Transverse colon (tissue), 4 donors: Measurements from ENCODE around the gene REC8.

ENCODE experiments used
- POLR2AphosphoS5 ChIP-seq, 3 donors: sonication (generic); formaldehyde crosslinking; IDR thresholded peaks; one replicate each; pipeline ENCODE4 v1.6.1; 2016; ENCODE audit warnings: antibody characterized with exemption in 3 of 3
- TF ChIP-seq, protein P1 (sequence below), 5 experiments: fragments of 200-600 bp in 3 of 5; fragments of 450-650 bp in 2 of 5; sonication (generic) in 3 of 5; IDR thresholded peaks; 1 replicate in 2 of 5; 2 replicates in 3 of 5; pipeline ENCODE4 v1.5.1; 2016 to 2017; ENCODE audit warnings: antibody characterized with exemption in 5 of 5, inconsistent platforms in 3 of 5, mild to moderate bottlenecking in 2 of 5, moderate library complexity in 1 of 5

DNA sequence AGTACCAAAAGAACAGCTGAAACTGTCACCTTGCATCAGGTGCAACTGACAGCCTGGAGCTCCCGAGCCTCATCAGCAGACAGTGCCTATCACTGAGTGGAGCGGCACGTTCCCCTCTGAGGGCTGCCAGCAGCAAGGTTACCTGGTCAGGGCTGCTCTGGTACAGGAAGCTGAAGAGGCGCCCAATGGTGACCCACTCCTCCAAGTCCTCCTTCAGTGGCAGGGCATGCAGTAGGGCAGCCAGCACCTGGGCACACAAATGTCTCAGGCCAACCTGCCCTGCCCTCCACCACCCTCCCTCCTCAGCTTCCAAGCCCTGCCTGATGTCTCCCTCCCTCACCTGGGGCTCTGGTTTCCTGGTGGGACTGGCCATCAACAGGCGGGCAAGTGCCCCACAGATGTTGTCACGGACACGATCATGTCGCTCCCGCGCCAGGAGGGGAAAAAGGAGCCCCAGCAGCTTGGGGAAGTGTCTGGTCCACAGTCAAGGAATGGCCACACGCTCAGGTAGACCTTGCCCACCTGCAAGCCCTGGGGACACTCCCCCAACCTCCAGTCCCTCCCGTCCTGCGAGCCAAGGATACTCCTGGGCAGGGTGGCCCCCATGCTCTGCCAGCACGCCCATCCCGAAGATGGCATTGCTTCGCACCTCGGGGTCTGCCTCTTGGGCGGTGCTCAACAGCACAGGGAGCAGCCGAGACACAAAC lies 9.6 kb downstream of the REC8 start:
- TF ChIP-seq, protein P1, sequence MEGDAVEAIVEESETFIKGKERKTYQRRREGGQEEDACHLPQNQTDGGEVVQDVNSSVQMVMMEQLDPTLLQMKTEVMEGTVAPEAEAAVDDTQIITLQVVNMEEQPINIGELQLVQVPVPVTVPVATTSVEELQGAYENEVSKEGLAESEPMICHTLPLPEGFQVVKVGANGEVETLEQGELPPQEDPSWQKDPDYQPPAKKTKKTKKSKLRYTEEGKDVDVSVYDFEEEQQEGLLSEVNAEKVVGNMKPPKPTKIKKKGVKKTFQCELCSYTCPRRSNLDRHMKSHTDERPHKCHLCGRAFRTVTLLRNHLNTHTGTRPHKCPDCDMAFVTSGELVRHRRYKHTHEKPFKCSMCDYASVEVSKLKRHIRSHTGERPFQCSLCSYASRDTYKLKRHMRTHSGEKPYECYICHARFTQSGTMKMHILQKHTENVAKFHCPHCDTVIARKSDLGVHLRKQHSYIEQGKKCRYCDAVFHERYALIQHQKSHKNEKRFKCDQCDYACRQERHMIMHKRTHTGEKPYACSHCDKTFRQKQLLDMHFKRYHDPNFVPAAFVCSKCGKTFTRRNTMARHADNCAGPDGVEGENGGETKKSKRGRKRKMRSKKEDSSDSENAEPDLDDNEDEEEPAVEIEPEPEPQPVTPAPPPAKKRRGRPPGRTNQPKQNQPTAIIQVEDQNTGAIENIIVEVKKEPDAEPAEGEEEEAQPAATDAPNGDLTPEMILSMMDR (IDR thresholded peaks at IDR 0.05), result no peak
- TF ChIP-seq POLR2AphosphoS5 (IDR thresholded peaks at IDR 0.05), result peak in 1 of 3 donors; percentile 6
